ENCODE measurements around the gene BMERB1.
A peak's percentile ranks its signal among the peaks of the same experiment; 100 is the strongest.
"Not testable (repeated sequence)": the region's sequence is repeated elsewhere in the genome, so short reads cannot be mapped to it uniquely, and the experiment has no call there.

BMERB1 gene

DNA sequence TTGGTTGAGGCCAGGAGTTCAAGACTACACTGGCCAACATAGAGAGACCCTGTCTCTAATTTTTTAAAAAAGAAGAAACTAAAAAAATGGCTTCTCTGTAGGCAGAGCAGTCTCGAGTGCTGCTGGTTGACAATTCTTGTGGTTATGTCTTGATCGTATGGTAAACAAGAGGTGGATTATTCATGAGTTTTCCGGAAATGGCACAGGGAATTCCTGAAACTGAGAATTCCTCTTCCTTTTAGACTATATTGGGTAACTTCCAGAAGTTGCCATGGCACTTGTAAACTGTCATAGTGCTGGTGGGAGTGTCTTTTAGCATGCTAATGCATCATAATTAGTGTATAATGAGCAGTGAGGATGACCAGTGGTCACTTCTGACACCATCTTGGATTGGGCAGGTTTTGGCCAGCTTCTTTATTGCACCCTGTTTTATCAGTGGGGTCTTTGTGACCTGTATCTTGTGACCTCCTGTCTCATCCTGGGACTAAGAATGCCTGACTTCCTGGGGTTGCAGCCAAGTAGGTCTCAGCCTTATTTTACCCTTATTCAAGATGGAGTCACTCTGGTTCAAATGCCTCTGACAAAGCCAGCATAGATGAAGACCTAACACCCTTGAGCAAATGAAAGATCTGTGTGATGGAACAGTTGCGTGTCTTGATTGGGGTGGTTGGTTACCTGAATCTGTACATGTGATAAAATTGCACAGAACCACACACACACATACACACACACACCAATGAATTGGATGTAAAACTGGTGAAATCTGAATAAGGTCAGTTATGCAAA is 30.2 kb downstream of the BMERB1 start:
- no peak for DNase-seq

DNA sequence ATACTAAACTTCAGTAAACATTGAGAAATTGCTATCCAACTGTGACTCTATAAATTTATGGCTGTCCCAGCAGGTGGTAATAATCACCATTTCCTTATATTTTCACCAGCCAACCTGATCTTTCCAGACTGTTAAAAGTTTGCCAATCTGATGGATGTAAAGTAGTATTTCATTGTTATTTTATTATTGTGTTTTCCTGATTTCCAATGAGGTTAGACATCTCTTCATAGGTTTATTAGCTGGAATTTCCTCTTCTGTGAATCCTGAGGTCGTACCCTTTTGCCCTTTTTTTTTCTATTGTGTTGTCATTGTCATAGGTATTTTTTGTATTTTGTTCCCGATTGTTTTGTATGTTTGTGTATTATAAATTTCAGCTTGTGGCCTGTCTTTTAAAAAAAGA is 31.7 kb downstream of the BMERB1 start:
- no peak for DNase-seq

DNA sequence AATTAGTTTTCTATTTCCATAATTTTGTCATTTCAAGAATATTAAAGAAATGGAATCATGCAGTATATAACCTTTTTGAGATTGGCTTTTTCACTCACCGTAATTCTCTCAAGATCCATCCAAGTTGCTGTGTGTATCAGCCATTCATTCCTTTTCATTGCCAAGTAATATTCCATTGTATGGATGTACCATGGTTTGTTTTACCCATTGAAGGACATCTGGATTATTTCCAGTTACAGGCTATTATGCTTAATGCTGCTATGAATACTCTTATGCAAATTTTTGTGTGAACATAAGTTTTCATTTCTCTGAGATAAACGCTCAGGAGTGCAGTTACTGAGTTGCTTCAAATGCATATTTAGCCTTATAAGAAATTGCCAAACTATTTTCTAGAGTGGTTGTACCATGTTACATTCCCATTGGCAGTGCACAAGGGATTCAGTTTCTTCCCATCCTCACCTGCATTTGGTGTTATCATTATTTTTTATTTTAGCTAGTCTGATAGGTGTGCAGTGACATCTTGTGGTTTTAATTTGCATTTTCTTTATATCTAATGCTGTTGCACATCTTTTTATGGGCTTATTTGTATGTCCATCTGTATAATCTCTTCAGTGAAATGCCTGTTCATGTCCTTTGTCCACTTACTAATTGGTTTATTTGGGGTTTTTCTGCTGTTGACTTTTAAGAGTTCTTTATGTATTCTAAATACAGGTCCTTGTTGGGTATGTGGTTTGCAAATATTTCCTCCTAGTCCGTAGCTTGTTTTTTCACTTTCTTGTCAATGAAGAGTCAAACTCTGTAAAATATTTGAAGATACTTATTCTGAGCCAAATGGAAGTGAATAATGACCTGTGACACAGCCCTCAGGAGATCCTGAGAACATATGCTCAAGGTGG is 32.7 kb downstream of the BMERB1 start:
- peak; percentile 11 to 40 for DNase-seq

DNA sequence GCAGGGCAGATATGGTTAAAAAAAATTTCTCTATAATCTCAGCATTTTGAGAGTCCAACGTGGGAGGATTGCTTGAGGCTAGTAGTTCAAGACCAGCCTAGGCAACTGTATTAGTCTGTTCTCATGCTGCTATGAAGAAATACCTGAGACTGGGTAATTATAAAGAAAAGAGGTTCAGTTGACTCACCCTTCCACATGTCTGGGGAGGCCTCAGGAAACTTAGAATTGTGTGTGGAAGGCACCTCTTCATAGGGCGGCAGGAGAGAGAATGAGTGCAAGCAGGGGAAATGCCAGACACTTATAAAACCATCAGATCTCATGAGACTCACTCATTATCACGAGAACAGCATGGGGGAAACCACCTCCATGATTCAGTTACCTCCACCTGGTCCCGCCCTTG is 42.6 kb downstream of the BMERB1 start:
- not testable (repeated sequence) for DNase-seq

DNA sequence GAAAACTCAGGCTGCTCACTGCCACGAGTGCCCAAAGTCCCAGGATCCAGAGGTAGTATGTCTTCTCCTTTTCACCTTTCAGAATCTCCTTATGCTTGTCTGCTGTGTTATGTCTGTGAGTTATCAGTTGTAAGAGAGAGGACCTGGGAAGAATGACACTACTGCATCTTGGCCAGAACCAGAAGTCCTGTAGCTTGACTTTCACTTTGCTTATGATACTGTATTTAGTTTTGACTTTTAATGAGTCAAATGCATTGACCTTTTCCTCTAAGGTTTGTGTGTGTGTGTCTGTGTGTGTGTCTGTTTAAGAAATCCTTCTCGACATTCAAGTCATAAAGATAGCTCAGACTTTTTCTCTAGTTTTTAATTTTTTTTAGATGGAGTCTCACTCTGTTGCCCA is 43.4 kb downstream of the BMERB1 start:
- no peak for DNase-seq

DNA sequence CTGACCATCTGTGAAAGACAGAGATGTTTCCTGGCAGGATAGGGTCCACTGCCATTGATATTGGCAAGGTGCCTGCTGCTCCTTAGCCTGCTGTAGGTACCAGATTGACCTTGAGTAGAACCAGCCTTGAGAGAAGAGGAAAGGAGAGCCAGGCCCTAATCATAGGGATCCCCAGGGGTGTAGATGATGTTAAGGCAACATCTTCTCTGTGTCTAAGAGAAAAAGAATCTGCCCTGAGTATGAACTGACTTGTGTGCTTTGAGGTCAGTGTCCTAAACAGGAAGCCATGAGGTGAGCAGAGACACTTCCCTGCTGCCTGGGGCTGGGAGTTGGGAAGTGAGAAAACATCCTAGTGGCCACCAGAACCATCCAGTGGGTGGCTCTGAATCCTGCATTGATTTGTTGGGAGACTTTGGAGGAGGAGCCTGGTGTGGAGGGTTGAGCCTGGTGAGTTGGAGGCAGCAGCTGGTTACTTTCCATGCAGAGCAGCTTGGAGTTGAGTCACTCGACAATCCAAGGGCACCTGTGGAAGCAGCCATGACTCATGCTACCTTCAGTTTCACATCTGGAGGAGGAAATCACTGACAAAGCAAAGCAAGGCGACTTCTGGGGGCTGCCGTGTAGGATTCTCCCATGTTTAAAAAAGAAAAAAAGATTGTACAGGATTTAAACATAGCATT is 47.8 kb downstream of the BMERB1 start:
- peak in 1 of 2 donors; percentile 70 for DNase-seq

DNA sequence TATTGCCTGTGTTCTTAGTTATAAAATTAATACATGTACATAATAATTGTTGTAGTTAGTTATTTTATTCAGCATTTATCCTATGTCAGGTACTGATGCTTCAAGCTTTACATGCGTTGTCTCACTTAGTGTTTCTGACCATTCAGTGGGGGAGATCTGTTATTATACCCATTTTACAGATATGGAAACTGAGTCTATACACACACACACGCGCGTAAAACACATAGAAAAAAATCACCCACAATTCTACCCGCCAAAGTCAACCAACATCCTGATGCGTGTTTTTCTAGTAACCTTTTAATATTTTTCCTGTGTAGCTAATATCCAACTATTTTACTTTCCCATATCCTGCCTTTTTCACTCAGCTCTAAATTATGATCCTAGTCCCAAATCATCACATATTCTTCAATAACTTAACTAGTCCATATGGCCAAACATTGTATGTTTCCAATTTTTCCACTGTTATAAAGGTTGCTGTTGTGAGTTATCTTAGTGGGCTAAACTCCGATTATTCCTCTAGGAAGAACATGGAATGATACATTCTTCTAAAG is 48.4 kb downstream of the BMERB1 start:
- no peak for DNase-seq

DNA sequence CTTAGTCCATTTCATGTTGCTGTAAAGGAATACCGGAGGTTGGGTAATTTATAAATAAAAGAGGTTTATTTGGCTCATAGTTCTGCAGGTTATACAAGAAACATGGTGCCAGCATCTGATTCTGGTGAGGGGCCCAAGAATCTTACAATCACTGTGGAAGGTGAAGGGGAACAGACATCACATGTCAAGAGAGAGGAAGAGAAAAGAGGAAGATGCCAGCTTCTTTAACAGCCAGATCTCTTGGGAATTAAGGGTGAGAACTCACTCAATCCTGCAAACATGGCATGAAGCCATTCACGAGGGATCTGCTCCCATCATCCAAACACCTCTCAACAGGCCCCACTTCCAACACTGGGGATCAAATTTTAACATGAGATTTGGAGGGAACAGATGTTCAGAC is 49.5 kb downstream of the BMERB1 start:
- no peak for DNase-seq

DNA sequence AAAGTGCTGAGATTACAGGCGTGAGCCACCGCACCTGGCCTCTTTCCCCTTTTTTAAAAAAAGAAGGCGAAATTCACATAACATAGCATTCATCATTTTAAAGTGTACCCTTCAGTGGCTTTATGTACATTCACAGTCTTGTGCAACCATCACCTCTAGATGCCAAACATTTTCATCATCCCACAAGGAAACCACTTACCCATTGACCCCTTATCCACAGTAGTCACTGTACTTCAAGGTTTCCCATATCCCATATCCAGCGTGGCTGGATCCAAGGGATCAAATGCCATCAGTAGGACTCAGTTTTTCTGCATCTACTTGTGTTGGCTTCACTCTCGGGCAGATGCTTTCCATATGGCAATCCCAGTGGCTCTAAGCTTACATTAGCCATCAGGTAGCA is 50.3 kb downstream of the BMERB1 start:
- DNase-seq: no peak

DNA sequence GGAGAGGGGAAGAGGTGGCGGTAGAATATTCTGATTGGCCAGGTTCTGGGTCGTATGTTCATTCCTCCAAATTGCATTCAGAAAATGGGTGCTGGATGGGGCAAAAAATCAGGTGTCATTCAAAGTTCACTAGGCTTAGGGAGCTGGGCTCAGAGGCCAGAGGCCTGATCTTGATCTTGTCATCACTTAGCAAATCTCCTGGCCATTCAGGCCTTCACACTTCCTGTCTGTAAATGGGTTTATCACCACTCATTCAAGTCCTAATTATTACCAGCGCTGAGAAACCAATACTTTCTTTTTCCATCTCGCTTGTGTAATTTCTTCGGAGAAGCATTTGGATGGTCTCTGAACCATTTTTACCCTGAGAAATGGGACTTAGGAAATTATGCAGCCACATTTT is 50.8 kb downstream of the BMERB1 start:
- DNase-seq: no peak

DNA sequence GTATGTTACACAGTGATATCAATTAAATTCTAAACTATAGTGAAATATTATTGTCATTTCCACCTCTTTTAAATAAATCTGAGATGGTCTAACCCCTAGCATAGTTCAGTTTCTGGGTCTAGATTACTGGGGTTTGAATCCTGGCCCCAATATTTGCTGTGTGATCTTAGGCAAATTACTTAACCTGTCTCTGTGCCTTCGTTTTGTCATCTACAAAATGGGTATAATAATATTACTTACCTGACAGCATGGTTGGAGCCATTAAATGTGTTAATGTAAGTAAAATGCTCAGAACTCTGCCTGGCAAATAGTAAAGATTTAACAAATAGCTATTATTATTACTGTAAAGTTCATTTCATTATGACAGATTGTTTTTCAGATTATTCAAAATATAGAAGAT is 52.3 kb downstream of the BMERB1 start:
- DNase-seq: no peak

DNA sequence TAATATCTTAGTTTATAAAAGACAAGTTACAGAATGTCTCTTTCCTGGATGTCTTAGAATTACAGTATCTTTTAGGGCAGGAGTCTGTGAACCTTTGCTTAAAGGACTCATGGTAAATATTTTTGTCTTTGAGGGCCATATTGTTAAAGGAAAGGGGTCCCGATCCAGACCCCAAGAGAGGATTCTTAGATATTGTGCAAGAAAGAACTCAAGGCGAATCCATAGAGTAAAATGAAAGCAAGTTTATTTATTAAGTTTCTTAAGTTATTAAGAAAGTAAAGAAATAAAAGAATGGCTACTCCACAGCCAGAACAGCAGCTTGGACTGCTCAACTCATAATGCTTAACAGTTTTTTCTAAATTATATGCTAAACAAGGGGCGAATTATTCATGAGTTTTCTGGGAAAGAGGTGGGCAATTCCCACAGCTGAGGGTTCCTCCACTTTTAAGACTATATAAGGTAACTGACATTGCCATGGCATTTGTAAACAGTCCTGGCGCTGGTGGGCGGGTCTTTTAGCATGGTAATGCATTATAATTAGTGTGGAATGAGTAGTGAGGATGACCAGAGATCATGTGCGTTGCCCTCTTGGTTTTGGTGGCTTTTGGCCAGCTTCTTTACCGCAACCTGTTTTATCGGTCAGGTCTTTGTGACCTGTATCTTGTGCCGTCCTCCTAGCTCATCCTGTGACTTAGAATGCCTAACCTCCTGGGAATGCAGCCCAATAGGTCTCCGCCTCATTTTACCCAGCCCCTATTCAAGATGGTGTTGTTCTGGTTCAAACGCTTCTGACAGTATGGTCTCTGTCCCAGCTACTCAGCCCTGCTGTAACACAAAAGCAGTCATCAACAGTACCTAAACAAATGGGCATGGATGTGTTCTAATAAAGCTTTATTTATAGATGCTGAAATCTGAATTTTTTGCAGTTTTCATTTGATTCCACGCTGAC is 53.2 kb downstream of the BMERB1 start:
- DNase-seq: peak in 1 of 2 donors; percentile 31

DNA sequence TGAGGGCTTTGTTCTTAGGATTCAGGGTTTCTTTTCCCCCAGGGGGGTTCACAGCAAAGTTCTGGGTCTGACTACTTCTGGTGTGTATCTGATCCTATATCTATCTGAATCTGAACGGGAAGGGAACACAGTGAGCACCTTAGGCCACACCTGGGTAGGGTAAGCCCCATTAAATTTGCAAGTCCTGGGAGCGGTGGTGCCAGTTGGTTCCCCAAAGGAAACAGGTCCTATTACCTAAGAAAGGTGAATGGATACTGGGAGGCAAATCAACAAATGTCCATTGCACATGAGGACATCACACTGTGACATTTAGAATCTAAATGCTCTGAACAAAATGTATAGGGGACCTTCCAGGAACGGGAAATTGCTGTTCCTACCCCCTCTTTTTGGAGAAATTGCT is 54.6 kb downstream of the BMERB1 start:
- DNase-seq: no peak

DNA sequence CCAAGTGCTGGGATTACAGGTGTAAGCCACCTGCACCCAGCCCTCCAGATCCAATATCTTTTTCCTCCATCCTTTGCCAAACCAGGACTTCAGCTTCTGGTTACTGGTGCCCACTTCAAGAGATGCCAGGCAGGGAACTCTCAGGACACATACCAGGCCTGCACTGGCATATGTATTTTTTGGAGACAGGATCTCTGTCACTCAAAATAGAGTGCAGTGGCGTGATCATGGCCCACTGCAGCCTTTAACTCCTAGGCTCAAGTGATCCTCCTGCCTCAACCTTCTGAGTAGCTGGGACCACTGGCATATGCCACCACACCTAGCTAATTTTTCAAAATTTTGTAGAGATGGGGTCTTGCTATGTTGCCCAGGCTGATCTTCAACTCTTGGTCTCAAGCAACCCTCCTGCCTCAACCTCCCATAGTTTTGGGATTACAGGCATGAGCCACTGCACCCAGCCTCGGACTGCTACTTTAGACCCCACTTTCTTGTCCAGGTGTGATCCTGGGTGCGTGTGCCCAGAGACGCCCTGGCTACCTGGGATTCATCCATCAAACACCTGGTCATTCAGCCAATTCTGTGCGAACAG is 55.8 kb downstream of the BMERB1 start:
- no peak for DNase-seq

DNA sequence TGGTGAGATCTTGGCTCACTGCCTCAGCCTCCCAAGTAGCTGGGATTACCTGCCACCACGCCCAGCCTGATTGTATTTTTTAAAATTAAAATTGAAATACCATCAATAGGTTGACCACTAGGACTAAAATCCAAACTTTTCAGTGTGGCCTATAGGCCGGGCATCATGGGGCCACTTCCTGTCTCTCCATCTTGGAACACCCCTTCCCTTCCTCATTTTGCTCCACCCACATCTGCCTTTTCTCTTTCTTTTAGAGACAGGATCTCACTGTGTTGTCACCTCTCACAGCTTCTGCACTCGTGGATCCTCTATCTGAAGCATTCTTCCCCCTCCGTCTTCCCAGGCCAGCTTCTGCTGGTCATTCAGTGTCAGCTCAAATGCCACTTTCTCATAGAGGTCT is 57.0 kb downstream of the BMERB1 start:
- peak; percentile 54 to 83 for DNase-seq

DNA sequence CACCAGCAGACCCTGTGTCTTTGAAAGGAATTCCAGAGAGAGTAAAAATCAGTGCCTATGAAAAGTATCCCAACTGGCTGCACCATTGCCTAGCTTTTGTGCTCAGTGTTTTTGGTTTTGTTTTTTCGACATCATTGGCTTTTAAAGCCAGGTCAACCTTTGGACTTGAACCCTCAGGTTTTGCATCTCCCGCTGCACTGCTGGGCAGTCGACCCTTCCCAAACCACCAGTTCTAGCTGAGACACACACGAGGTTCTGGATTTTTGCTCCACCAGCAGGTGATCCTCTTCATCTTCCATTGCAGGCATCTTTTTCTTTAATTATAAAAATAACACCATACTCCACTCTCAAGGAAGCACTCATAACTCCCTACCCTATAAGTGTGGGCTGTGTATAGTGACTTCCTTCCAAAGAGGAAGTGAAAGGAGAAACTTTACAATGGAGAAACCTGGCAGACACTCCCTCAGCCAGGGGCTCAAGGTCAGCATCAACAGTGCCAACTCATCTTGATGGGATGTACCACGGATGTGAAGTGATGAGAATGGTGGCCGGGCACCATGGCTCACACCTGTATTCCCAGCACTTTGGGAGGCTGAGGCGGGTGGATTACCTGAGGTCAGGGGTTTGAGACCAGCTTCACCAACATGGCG is 57.8 kb downstream of the BMERB1 start:
- peak; percentile 49 to 73 for DNase-seq

DNA sequence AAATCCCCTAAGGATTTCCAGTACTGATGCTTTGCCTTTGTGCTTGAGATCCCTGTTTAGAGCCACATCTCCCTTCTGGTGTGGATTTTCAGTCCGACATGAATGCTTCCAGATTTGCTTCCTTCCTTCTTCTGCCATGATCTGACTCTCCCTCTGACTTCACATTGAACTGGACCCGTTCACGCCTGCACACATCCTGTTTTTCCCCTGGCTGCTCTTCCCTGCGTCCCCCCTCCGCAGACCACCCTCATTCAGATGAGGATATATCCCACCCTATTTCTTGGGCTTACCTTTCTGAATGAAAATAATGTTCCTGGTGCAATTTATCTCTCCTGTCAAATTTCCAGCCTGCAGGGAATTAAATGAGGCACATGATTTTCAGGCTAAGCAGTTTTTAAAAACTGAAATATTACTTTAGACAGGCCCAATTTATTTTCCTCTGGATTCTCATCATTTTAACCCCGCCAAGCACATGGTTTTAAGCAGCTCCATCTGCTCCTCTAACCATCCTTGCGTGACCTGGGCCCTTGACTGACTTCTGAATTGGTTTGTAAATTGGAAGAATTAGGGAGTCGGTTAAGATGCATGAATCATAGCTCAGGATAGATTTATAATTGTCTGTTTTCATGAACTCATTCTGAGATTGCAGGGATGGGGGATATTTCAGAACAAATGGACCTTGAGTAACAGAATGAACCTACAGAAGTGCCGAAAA is 59.2 kb downstream of the BMERB1 start:
- DNase-seq: peak in 1 of 2 donors; percentile 28

DNA sequence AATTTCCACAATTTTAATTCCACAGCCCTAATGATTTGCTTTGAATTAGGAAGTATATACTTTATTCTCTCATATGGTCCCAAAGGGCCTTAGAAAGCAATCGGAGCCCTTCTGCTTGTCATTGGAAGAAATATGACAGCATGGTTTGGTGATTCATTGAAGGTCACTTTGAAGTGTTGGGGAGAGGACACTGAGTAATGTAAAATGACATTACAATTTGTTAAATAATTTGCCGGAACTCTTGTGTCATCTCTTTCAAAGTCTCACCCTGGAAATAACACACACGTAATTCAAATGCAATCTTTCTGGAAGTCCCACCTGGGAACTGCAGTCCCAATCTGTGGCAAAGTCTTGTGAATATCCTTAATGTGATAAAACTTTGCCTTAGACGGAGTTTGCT is 59.8 kb downstream of the BMERB1 start:
- peak in 1 of 2 donors; percentile 79 for DNase-seq

DNA sequence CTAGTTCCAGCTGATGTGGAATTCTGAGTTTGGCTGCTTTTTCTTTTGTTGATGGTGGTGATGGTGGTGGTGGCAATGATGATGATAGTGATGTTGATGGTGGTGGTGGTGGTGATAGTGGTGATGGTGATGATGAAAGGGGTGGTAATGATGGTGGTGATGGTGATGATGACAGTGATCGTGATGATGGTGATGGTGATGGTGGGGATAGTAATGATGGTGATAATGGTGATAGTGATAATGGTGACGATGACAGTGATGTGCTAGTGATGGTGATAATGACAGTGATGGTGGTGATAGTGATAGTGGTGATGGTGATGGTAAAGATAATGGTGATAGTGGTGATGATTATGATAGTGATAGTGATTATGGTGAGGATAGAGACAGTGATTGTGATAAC is 61.5 kb downstream of the BMERB1 start:
- DNase-seq: no peak

DNA sequence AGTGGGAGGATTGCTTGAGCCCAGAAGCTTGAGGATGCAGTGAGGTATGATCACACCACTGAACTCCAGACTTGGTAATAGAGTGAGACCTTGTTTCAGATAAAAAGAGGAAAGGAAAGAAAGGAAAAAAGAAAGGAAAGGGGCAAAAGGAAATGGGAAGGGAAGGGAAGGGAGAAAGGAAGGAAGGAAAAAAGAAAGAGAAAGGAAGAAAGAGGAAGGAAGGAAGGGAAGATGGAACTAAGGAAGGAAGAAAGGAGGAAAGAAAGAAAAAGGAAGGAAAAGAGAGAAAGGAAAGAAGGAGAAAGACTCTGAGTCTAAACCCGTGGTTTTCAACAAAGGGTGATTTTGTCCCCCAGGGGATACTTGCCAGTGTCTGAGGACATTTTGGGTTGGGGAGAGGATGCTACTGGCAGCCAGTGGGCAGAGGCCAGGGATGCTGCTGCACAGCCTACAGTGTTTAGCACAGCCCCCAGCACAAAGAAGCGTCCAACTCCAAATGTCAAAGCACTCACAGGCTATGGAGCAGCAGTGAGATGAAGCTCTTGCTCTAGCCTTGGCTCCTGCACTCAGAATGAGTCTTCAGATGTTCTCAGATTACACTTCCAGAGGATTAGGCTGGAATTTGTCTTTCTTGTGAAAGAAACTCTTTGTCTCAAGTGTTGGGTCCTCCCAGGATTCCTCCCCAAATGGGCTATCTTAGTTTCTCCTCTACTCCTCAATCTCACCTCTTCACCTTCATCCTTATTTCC is 64.2 kb downstream of the BMERB1 start:
- DNase-seq: no peak

All from inflammatory macrophage treated with lipopolysaccharide for 1 hour (primary cell).